GM19395 (cell line): ENCODE measurements around the gene BSPH1.
"Not testable (repeated sequence)": the region's sequence is repeated elsewhere in the genome, so short reads cannot be mapped to it uniquely, and the experiment has no call there.

Experiments used
- ATAC-seq: cut with Tn5 transposase; IDR thresholded peaks from one replicate; pipeline ENCODE4 v1.9.1; 2021; ENCODE audit warnings: mild to moderate bottlenecking, moderate library complexity; ENCODE audit not compliant: unreplicated experiment

The BSPH1 gene, protein sequence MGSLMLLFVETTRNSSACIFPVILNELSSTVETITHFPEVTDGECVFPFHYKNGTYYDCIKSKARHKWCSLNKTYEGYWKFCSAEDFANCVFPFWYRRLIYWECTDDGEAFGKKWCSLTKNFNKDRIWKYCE

GRCh38 chr19:47992070-47992469 is at the start of gene BSPH1:
Gene BSPH1, minus strand, starts transcription at chr19:47992170. Its CDS starts 89 bp downstream, at chr19:47992081.
- ATAC-seq: no peak

DNA sequence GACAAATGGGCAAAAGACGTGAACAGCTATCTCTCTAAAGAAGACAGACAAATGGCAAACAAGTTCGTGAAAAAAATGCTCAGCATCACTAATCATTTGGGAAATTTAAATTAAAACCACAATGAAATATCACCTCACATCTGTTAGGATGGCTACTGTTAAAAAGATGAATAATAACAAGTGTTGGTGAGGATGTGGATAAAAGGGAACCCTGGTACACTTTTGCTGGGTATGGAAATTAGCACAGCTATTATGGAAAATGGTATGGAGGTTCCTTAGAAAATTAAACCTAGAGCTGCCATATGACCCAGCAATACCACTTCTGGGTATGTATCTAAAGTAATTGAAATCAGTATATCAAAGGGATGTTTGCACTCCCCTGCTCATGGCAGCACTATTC is 44.8 kb upstream of the BSPH1 start:
- no peak for ATAC-seq

DNA sequence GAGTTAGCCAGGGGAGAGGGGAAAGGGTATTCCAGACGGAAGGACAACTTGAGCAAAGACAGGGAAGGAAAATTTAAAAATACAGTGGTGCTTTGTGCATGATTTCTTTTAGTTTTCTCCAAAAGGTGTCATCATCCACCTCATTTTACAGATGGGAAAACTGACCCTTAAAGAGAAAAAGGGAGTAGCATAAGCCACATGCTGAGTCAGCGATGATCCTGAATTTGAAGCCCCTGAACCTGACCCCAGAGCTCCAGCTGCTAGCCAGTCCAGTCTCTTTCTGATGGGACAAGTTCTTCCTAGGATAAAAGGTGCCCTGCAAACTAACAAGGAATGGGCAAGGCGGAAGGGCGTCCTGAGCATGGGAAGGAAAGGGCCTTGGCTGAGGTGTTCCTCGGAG is 41.6 kb upstream of the BSPH1 start:
- ATAC-seq: no peak

DNA sequence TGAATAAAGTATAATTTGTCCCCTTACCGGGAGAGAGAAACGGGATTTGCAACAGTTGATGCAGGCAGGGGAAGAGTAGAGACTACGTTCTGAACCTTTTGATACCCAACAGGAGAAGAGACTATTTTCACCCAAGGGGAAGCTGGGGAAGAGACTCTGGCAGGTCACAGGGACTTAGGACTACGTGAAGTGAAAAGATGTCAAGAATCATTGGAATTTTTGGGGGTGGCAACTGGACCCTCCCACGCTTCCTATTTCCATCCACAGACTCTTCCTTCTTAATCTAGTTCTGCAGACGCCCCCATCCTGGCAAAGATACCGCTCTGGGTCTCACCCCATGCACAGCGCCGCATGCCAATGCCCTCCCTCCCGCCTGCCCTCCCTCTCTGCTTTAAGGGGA is 38.1 kb upstream of the BSPH1 start:
- no peak for ATAC-seq

DNA sequence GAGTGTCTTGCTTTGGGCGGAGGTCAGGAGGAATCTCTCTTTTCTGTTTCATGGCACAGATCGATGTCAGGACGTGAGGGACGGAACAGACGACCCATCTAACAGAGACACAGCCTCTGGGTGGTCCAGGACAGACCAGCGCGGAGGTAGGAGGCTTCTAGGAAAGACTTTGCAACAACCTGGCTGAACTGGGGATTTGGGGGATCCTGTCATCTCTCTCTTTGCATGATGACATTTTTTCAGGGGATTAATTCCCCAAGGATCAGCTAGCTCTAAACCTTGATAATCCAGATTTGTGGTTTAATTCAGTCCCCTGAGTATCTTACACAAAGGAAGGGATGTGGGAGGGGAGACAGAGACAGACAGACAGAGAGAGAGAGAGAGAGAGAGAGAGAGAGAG is 37.5 kb upstream of the BSPH1 start:
- ATAC-seq: no peak

DNA sequence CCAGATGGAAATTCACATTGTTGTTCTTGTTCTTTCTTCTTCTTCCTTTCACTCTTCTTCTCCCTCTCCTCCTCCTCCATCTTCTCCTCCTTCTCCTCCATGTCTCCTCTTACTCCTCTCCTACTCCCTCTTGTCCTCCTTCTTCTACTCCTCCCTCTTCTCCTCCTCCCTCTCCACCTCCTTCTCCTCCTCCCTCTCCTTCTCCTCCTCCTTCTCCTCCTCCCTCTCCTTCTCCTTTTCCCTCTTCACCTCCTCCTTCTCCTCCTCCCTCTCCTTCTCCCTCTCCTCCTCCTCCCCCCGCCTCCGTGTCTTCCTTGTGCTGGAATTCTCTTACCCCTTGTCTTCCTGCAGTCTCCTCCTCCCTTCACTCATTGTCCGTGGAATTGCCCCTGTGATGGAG is 33.5 kb upstream of the BSPH1 start:
- ATAC-seq: no peak

- ATAC-seq: no peak
Observed at GRCh38 chr19:48023518-48023917, 31.5 kb upstream of the BSPH1 start.

- ATAC-seq: no peak
Observed at GRCh38 chr19:48023011-48023410, 31.0 kb upstream of the BSPH1 start.

GRCh38 chr19:48020686-48021085 is 28.7 kb upstream of the BSPH1 start:
- ATAC-seq: no peak

DNA sequence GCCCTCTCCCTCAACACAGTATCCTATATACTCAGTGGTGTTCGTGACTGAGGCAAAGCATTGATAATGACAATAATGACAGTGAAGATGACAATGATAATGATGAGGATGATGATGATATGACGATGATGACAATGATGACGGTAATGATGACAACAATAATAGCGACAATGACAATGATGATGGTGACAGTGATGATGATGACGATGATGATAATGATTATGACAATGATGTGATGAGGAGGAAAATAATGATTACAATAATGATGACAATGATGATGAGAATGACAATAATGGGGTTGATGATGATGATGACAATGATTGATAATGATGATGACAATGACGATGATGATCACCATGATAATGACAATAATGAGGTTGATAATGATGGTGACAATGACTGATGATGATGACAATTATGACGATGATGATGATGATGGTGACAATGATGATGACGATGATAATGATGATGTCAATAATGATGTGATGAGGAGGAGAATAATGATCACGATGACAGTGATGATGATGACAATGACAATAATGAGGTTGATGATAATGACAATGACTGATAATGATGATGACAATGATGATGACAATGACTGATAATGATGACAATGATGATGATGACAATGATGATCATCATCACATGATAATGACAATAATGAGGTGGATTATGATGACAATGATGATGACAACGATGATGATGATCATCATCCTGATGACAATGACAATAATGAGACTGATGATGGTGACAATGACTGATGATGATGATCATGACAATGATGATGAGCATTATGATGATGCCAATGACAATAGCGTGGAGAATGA is 19.2 kb upstream of the BSPH1 start:
- ATAC-seq: no peak

DNA sequence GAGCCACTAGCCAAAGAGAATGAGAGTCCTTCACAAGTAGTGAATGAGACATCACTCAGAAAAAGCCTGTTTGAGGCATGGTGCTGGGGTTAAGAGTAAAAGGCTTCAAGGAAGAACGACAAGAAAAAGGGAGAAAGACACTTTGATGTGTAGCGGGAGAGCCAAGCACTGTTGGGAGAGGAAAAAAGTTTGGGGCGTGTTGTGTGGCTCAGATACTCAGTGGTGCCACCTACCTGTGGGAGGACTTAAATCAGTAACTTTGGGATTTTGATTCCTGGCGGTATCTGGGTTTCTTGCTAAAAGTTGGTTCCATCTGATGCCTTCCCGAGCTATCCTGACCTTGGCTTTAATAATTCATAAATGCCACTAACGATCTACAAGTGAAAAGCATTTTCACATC is 14.8 kb upstream of the BSPH1 start:
- ATAC-seq: no peak

DNA sequence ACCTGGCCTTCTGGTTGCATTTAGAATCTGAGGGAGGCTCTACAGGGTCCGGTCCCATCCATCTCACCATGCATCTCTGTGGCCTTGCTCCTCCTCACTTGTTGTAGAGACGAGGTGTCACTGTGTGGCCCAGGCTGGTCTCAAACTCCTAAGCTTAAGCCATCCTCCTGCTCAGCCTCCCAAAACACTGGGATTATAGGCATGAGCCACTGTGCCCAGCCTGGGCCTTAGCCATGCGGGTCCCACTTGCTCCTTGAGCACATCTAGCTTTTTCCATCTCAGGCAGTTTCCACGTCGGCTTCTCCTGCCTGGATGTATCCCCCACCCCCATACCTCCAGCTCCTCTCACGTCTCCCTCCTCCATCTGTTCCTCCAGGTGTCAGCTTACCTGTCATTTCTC is 12.3 kb upstream of the BSPH1 start:
- ATAC-seq: no peak

- no peak for ATAC-seq
Observed at GRCh38 chr19:48000846-48001245, 8.9 kb upstream of the BSPH1 start.

GRCh38 chr19:47998800-47999199 is 6.8 kb upstream of the BSPH1 start:
- no peak for ATAC-seq

DNA sequence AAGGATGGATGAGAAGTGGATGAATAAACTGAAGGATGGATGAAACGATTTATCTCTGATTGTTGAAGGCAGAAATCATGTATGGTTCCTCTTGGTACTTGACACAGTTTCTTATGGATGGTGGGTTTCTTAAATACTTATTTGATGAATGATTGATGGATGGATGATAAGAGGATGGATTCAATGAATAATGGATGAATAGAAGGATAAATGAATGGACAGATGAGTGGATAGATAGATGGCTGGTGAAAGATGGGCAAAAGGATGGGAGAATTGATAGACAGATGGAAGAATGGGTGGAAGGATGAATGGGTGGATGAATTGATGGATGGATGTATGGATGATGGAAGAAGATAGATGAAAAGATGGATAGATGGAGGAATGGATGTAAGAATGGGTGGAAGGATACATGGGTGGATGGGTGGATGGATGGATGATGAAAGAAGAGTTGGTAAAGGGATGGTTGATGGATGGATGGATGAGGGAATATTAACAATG is 4.3 kb upstream of the BSPH1 start:
- no peak for ATAC-seq

DNA sequence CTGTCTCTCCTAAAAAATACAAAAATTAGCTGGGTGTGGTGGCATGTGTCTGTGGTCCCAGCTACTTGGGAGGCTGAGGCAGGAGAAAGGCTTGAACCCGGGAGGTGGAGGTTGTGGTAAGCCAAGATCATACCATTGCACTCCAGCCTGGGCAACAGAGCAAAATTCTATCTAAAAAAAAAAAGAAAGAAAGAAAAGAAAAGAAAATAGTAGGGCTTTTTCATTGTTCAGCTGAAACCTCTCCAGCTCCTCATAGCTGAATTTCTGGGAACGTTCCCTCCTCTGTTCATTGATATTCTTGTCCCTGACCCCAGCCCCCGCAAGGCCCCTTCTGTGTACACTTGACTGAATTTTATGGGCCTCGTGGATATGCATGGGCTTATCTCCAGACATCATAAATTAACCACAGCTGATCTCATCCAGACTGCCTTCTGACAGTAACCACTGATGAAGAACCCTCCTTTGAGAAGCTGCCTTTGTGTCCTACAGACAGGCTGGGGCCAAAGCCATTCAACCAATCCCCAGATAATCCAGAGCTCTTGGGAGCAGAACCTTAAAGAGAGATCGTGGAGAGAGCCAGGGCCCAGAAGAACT is 2.3 kb upstream of the BSPH1 start, which contains the start of gene ELSPBP1:
Gene ELSPBP1, plus strand, starts transcription at position 424 of the 594 bp plus-strand sequence. CDS start 14,036 bp downstream, outside the sequence.
- ATAC-seq: no peak

DNA sequence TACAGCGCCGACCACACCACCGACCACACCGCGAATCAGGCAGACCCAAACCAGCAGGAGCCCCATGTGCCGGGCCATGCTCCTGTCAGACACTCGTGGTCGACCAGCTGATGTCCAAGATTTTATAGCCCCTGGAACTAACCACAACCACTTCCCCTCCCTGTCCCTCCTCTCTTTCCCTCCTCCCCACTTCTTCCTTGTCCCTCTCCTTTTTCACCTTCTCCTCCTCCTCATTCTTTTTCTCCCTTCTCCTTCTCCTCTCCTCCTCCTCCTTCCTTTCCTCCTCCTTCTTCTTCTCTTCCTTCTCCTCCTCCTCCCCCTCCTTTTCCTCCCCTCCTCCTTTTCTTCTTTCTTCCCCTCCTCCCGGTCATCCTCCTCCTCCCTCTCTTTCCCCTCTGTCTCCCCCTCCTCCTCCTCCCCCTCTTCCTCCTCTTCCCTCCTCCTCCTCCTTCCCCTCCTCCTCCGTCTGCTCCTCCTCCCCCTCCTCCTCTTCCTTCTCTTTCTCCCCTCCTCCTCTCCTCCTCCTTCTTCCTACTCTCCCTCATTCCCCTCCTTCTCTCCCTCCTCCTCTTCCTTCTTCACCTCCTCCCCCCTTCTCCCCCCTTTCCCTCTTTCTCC is 670 bp downstream of the BSPH1 start:
- ATAC-seq: no peak

GRCh38 chr19:47973529-47973928 is 18.4 kb downstream of the BSPH1 start:
- ATAC-seq: no peak

- ATAC-seq: not testable (repeated sequence)
Observed at GRCh38 chr19:47955936-47956335, 36.0 kb downstream of the BSPH1 start.

- not testable (repeated sequence) for ATAC-seq
Observed at GRCh38 chr19:47952132-47952531, 39.8 kb downstream of the BSPH1 start.

DNA sequence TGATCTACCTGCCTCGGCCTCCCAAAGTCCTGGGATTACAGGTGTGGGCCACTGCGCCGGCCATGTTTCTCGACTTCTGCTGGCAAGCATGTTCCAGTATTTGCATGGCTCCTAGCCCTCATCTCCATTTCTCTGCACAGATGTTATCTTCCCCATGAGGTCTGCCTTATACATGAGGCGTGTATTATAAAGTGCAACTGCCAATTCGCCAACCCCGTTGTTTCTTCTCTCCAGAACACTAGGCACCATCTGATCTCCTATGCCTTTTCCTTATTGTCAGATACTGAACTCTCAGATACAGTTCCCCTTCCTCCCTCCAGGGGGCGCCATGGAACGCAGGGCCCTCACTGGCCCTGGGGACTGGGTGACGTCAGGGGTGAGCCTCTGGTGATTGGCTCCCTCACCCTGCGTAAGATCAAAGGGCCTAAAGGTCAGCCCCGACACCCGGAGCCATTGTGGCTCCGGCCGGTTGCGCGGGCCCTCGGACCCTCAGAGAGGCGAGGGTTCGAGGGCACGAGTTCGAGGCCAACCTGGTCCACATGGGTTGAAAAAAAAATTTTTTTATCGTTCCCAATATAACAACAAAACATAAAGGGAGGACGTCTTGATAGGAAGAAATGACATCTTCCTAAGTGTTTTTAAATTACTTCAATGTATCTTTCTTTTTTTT is 42.0 kb downstream of the BSPH1 start:
- not testable (repeated sequence) for ATAC-seq
